GM19324 (cell line): ENCODE data around the gene FLNB.
A peak's percentile ranks its signal among the peaks of the same experiment; 100 is the strongest.

Experiments
- ATAC-seq: cut with Tn5 transposase; IDR thresholded peaks from one replicate; pipeline ENCODE4 v1.9.1; 2021; ENCODE audit warnings: mild to moderate bottlenecking, moderate library complexity; ENCODE audit not compliant: unreplicated experiment, low FRiP score

Gene FLNB

DNA sequence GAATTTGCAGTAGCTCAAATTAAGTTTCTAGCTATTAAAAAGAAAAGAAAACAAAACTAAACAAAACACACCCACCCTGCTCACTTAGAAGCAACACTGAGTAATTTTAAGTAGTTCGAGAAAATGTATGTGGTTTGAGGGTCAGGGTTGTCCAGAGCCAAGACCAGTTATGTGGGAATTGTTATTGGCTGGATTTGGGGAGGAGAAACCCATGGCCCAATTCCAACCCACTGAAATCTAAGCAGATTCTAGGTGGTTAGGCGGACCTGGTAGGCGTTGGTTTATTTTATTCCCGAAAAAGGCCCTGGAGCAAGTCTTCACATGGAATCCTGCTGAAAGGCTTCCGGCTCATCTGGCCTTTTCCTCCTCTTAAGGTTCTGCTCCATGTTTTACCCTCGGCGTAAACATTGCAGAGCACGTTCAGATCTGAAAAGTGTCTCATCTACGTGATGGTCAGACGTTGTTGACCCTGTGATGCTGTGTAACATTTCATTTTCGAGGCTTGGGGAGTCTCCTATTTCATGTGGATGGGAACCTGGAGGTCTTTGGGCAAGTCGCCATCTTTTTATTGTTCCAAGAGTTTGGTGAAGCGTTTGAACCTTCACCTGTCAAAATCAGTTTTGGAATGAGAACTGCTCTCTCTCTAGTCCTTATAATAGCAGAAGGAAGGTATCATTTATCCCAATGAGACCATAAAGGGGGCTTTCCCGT lies 64.0 kb downstream of the FLNB start:
- no peak for ATAC-seq

GRCh38 chr3:58072763-58073130 lies 64.5 kb downstream of the FLNB start:
- ATAC-seq, result no peak

DNA sequence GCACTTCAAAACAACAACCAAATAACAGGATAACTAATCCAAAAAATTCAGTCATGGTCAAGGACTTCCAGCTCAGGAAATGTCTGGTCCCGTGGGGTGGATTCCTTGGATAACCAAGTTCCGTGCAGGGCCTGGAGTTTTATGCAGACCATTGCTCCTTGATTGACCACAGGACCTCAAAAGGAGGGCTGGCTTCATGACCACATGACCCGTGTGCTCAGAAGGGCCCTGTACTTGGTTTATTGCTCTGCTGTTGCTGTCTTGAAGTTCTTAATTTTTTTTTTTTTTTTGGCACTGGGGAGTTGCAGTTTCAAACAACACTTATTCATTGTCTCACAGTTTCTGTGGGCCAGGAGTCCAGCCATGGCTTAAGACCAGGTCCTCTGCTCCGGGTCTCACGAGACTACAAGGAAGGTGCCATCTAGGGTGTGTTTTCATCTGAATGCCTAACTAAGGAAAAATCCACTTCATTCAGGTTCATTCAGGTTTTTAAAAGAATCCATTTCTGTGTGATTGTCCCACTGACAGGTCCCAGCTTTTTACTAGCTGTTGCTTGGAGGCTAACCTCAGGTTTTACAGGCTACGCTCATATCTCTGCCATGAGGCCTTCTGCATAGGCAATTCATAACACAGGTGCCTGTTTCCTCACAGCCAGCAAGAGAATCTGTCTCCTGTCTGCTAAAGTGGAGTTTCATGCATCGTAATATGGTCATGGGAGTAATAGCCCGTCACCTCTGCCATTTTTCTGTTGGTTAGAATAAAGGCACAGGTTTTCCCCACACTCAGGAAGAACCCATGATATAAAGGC lies 65.3 kb downstream of the FLNB start:
- no peak for ATAC-seq

GRCh38 chr3:58074116-58074715 lies 66.0 kb downstream of the FLNB start:
- ATAC-seq, result no peak

DNA sequence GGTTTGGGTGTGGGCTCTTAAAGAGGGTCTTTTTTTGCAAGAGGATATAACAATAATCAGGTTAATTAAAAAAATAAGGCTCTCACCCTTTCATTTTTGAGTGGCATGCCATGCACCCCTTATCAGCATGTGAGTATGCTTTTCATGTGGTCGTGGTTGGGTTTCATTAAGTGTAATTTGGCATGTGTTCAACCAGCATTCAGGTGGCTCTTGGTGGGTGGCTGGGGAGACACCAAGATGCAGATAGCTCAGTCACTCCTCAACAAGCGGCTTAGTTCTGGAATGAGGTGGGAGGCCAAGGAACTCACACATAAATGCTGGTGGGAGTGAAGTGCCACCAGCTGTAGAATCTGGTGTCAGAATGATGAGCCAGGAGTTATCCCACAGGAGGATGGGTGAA lies 66.8 kb downstream of the FLNB start:
- ATAC-seq, result no peak

- no peak for ATAC-seq
Observed at GRCh38 chr3:58077596-58078285, 69.5 kb downstream of the FLNB start.

- ATAC-seq, result no peak
Observed at GRCh38 chr3:58078610-58079009, 70.4 kb downstream of the FLNB start.

DNA sequence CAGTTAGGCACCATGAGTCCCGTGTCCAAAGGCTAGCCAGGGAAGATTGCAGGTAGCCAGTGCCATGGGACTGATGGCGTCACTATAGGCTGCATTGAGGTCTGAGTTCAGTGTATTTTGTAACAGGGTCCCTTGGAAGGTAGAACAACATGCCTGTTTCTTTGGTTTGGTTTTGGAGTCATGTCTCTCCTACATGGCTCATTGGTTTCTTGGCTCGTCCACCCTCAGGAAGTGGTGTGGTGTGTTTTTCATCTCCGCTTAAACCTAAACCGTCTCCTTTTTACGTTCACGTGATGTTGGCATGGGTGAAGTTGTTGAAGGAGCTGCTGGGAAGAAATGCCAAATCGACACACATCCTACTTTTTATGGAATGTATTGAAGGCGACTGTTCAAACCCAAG lies 71.6 kb downstream of the FLNB start:
- ATAC-seq, result no peak

- ATAC-seq, result no peak
Observed at GRCh38 chr3:58082047-58082446, 73.8 kb downstream of the FLNB start.

DNA sequence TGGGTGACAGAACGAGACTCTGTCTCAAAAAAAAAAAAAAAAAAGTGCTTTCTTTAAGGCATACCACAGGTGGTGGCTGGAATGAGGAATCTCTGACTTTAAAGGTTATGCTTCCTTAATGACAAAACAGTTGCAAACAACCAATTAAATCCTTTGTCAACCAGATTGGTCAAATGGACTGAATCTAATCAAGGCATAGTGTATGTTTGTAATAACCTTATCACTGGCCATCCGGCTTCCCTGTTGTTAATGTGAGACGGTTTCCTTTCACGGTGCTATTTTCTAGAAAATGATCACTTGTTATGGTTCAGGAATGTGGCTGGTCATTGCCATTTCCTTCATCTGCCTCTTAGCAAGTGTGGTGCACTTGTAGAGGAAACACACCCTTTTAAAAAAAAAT lies 75.9 kb downstream of the FLNB start:
- ATAC-seq, result no peak

DNA sequence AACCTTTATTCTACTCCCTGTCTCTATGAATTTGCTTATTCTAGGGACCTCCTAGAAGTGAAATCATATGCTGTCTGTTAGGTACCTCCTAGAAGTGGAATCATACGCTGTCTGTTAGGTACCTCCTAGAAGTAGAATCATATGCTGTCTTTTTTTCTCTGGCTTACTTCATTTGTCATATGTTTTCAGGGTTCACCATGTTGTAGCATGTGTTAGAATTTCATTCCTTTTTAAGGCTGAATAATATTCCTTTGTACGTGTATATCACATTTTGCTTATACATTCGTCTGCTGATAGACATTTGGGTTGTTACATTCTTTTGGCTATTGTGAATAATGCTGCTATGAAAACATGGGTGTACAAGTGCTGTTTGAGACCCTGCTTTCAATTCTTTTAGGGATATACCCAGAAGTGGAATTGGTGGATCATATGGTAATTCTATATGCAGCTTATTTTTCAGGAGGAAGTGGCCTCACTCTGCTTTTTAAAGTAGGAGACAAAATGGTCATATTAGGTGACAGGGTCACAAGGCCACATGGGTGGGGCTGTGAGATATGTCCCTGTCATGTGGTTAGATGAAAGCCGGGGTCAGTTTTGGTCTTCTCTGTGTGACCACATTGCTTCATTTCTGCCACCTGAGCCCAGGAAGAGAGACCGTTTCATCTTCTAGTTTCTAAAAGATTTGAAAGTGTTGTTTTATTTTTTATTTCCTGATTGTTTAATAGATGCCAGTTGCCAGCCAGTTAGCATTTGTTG lies 76.7 kb downstream of the FLNB start:
- peak; percentile 68 for ATAC-seq

DNA sequence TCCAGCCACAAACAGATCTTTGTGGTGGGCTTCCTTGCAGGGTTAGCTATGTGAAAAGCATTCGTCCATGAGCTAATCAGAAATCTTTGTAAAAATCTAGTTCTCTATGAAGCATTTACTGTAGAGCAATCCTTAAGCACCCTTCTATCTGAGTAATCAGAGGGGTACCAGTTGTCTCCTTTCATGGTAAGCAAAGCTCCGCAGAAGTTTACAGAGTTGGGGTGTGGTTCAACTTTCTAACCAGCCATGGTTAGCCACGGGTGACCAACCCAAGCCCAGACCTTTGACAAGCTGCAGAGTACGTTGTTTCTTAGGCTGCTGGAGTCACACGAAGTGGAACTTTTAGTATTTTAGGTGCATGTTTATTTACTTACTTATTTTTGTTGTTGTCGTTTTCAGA lies 77.4 kb downstream of the FLNB start:
- ATAC-seq, result peak; percentile 29

DNA sequence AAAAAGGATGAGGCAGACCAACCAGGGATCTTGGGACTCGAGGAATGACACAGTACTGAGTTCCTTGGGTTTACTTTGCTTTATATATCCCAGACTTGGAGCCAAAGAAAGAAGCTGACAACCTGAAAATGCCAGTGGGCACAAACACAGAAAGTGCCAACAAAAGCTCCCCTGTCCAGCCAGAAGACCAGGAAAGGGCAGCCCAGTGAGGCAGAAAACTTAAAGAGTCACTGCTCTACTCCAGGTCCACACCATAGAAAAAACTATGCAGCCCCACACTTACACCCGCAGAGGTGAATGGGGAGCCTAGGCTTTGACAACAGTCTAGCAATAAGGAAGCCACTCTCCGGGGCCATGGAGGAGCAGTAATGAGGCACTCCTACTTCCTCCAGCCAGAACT lies 80.3 kb downstream of the FLNB start:
- ATAC-seq, result no peak

DNA sequence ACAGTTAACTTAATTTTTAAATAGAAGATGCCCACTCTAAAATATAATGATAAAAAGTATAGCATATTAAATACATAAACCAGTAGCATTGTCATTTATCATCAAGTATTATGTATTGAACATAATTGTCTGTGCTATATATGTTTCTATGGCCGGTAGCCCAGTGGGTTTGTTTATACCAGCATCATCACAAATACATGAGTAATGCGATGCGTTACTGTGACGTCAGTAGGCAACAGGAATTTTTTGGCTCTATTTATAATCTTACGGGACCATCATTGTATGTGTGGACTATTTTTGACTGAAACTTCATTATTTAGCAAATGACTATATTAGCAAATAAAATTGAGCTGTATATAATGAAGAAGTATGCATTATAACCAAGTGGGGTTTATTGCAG lies 82.1 kb downstream of the FLNB start:
- no peak for ATAC-seq

- ATAC-seq, result no peak
Observed at GRCh38 chr3:58092521-58092920, 84.3 kb downstream of the FLNB start.

DNA sequence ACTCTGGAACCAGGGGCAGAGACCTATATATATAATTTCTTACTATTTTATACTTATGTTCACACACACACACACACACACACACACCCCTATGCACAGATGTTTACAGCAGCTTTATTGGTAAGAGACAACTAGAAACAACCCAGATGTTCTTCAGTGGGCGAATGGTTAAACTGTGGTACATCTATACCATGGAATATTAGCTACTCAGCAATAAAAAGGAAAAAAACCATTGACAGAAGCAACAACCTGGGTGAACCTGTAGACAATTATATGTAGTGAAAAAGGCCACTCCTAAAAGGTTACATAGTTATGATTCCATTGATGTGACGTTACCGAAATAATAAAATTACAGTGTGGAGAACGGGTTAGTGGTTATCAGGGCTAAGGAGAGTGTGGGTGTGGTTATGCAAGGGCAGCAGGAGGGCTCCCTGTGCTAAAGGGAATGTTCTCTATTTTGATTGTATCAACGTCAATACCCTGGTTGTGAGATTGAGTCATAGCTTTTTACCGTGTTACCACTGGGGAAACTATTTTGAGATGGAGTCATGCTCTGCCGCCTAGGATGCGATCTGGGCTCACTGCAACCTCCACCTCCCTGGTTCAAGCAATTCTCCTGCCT lies 85.5 kb downstream of the FLNB start:
- ATAC-seq, result no peak

- ATAC-seq, result no peak
Observed at GRCh38 chr3:58094657-58095056, 86.4 kb downstream of the FLNB start.

- no peak for ATAC-seq
Observed at GRCh38 chr3:58095603-58096138, 87.4 kb downstream of the FLNB start.

- ATAC-seq, result no peak
Observed at GRCh38 chr3:58098531-58098930, 90.3 kb downstream of the FLNB start.

- ATAC-seq, result no peak
Observed at GRCh38 chr3:58099865-58100264, 91.6 kb downstream of the FLNB start.
